WTC11 (cell line): ENCODE measurements around the gene TRIP13. TPM values are rescaled to one million over a fixed set of nuclear protein-coding genes. Genes with fewer than 3 reads are reported as not detected.

Source experiments
- ATF2 ChIP-seq: sonication (generic); formaldehyde crosslinking; IDR thresholded peaks from 2 replicates; pipeline ENCODE4 v1.8.1; 2022; ENCODE audit warnings: low read depth, missing genetic modification reagents, borderline replicate concordance
- ERG ChIP-seq: fragments of 250-450 bp; sonication (Bioruptor Pico); IDR thresholded peaks from 2 replicates; pipeline ENCODE4 v1.8.0; 2021; ENCODE audit warnings: mild to moderate bottlenecking
- OVOL2 ChIP-seq: fragments of 250-450 bp; sonication (Bioruptor Pico); IDR thresholded peaks from 2 replicates; pipeline ENCODE4 v1.9.0; 2021; ENCODE audit warnings: mild to moderate bottlenecking, borderline replicate concordance
- TCF7 ChIP-seq: sonication (generic); formaldehyde crosslinking; IDR thresholded peaks from 2 replicates; pipeline ENCODE4 v1.8.0; 2022; ENCODE audit warnings: mild to moderate bottlenecking, low read depth, missing genetic modification reagents, moderate library complexity
- total RNA-seq: library from RNA; stranded (reverse); gene quantifications from 3 replicates; pipeline ENCODE4 v1.2.3, GENCODE V29; 2021

TRIP13 gene
- total RNA-seq, 1 experiment from 2014 or later, result 33.7 TPM

- no peak for TF ChIP-seq ERG (CRISPR knock-in tag)
- no peak for TF ChIP-seq TCF7
- no peak for TF ChIP-seq OVOL2 (CRISPR knock-in tag)
- TF ChIP-seq ATF2 (CRISPR knock-in tag), result no peak
Observed at GRCh38 chr5:966941-967340, 74.3 kb downstream of the TRIP13 start (continued).

Other genes with a start within 250 kb of the TRIP13 start
- 1.8 to 2.1 TPM (median 1.8 TPM) in 3 replicates for gene TPPP, start 199.5 kb upstream of the TRIP13 start, total RNA-seq
- 2.3 to 4.4 TPM (median 3.1 TPM) in 3 replicates for gene ZDHHC11B, start 108.2 kb upstream of the TRIP13 start, total RNA-seq
- 21.4 to 37.5 TPM (median 37.3 TPM) in 3 replicates for gene ZDHHC11, start 41.9 kb upstream of the TRIP13 start, total RNA-seq
- 50.5 to 55.6 TPM (median 50.9 TPM) in 3 replicates for gene BRD9, start 83 bp upstream of the TRIP13 start, total RNA-seq
- 12.8 to 16.6 TPM (median 15.9 TPM) in 3 replicates for gene NKD2, start 115.9 kb downstream of the TRIP13 start, total RNA-seq
- gene SLC12A7, start 219.2 kb downstream of the TRIP13 start, total RNA-seq, result 28.1 to 29.9 TPM (median 29.9 TPM) in 3 replicates